ENCODE results near the gene RANGRF. TPM values are rescaled to one million over a fixed set of nuclear protein-coding genes. Genes with fewer than 3 reads are reported as not detected.

Gene RANGRF
- total RNA-seq, 1 experiment from 2014 or later = 5.3 TPM

GRCh38 chr17:8326511-8327302 lies 38.2 kb downstream of the RANGRF start:
- no peak for DNase-seq (ENCODE audit: low read depth, low spot score)
- in situ Hi-C loops (cut with HindIII; ENCODE audit: low pct_unique_long_range_greater_than_20kb, low sequenced_read_pairs) = no loop called here

GRCh38 chr17:8327303-8327649 lies 38.8 kb downstream of the RANGRF start:
- in situ Hi-C loops (cut with HindIII; ENCODE audit: low pct_unique_long_range_greater_than_20kb, low sequenced_read_pairs) = no loop called here
- no peak for DNase-seq (ENCODE audit: low read depth, low spot score)

- in situ Hi-C loops (cut with HindIII; ENCODE audit: low pct_unique_long_range_greater_than_20kb, low sequenced_read_pairs) = no loop called here
- DNase-seq (ENCODE audit: low read depth, low spot score) = no peak
Measured at GRCh38 chr17:8332128-8332527, 43.7 kb downstream of the RANGRF start.

GRCh38 chr17:8332688-8333087 lies 44.2 kb downstream of the RANGRF start:
- in situ Hi-C loops (cut with HindIII; ENCODE audit: low pct_unique_long_range_greater_than_20kb, low sequenced_read_pairs) = no loop called here
- DNase-seq (ENCODE audit: low read depth, low spot score) = no peak

- no peak for DNase-seq (ENCODE audit: low read depth, low spot score)
- in situ Hi-C loops (cut with HindIII; ENCODE audit: low pct_unique_long_range_greater_than_20kb, low sequenced_read_pairs) = no loop called here
Measured at GRCh38 chr17:8333281-8333680, 44.8 kb downstream of the RANGRF start.

- in situ Hi-C loops (cut with HindIII; ENCODE audit: low pct_unique_long_range_greater_than_20kb, low sequenced_read_pairs) = no loop called here
- DNase-seq (ENCODE audit: low read depth, low spot score) = no peak
Measured at GRCh38 chr17:8337802-8338752, 49.6 kb downstream of the RANGRF start.

GRCh38 chr17:8338753-8339140 lies 50.3 kb downstream of the RANGRF start:
- DNase-seq (ENCODE audit: low read depth, low spot score) = no peak
- in situ Hi-C loops (cut with HindIII; ENCODE audit: low pct_unique_long_range_greater_than_20kb, low sequenced_read_pairs) = no loop called here

- in situ Hi-C loops (cut with HindIII; ENCODE audit: low pct_unique_long_range_greater_than_20kb, low sequenced_read_pairs) = no loop called here
- DNase-seq (ENCODE audit: low read depth, low spot score) = no peak
Measured at GRCh38 chr17:8339540-8339939, 51.1 kb downstream of the RANGRF start, which contains the start of gene ODF4. ODF4 (plus strand) TSS chr17:8339840; CDS start chr17:8340052, 212 bp downstream.

Small RNA genes lying within 50 kb of the gene (small RNA-seq; reads per million reads assigned to genes)
- gene RF00265 = 0.05 to 0.06 reads per million in 2 experiments

Other genes starting within 250 kb of the RANGRF start
- 0.16 and 0.26 TPM in 2 replicates for gene ALOX15B, start 249.6 kb upstream of the RANGRF start, total RNA-seq (2014; rRNA removed; shearing (Covaris generic))
- 0.21 TPM in 1 of 2 replicates, not detected in the other for gene ALOX12B, start 201.0 kb upstream of the RANGRF start, total RNA-seq (2014; rRNA removed; shearing (Covaris generic))
- not detected in 2 replicates for gene ALOXE3, start 170.2 kb upstream of the RANGRF start, total RNA-seq (2014; rRNA removed; shearing (Covaris generic))
- not detected in 2 replicates for gene HES7, start 164.6 kb upstream of the RANGRF start, total RNA-seq (2014; rRNA removed; shearing (Covaris generic))
- gene PER1, start 136.3 kb upstream of the RANGRF start, total RNA-seq (2014; rRNA removed; shearing (Covaris generic)) = 7.7 and 9.7 TPM in 2 replicates
- gene VAMP2, start 125.7 kb upstream of the RANGRF start, total RNA-seq (2014; rRNA removed; shearing (Covaris generic)) = 3.2 TPM in 2 replicates
- gene TMEM107, start 112.3 kb upstream of the RANGRF start, total RNA-seq (2014; rRNA removed; shearing (Covaris generic)) = 17.0 and 19.1 TPM in 2 replicates
- gene BORCS6, start 98.5 kb upstream of the RANGRF start, total RNA-seq (2014; rRNA removed; shearing (Covaris generic)) = 8.4 and 12.3 TPM in 2 replicates
- 66.5 and 78.0 TPM in 2 replicates for gene AURKB, start 78.1 kb upstream of the RANGRF start, total RNA-seq (2014; rRNA removed; shearing (Covaris generic))
- 5.7 and 7.0 TPM in 2 replicates for gene CTC1, start 40.6 kb upstream of the RANGRF start, total RNA-seq (2014; rRNA removed; shearing (Covaris generic))
- 54.1 and 62.0 TPM in 2 replicates for gene PFAS, start 39.4 kb upstream of the RANGRF start, total RNA-seq (2014; rRNA removed; shearing (Covaris generic))
- 0.79 and 1.1 TPM in 2 replicates for gene SLC25A35, start 6.7 kb downstream of the RANGRF start, total RNA-seq (2014; rRNA removed; shearing (Covaris generic))
- gene ARHGEF15, start 21.6 kb downstream of the RANGRF start, total RNA-seq (2014; rRNA removed; shearing (Covaris generic)) = not detected in 2 replicates
- not detected in 2 replicates for gene ODF4, start 51.2 kb downstream of the RANGRF start, total RNA-seq (2014; rRNA removed; shearing (Covaris generic))
- gene RPL26, start 94.5 kb downstream of the RANGRF start, total RNA-seq (2014; rRNA removed; shearing (Covaris generic)) = 4,937 and 5,030 TPM in 2 replicates
- not detected in 2 replicates for gene RNF222, start 109.2 kb downstream of the RANGRF start, total RNA-seq (2014; rRNA removed; shearing (Covaris generic))
- gene NDEL1, start 147.2 kb downstream of the RANGRF start, total RNA-seq (2014; rRNA removed; shearing (Covaris generic)) = 27.7 and 28.6 TPM in 2 replicates

Measured in SK-MEL-5 (cell line).